ENCODE data around the gene DHRS7. TPM values are rescaled to one million over a fixed set of nuclear protein-coding genes. Genes with fewer than 3 reads are reported as not detected.

DHRS7 gene
- total RNA-seq, 4 donors from 2014 or later = 151 to 245 (median 214) TPM

- intact Hi-C loops (cut with DNase I) = no loop called here
- TF ChIP-seq CTCF (IDR thresholded peaks at IDR 0.05) (no peak), POLR2A (IDR thresholded peaks at IDR 0.05) (no peak)
- no peaks in the 10 kb centered on the region for H3K27me3 ChIP-seq
- H3K36me3 ChIP-seq = no peaks in the 10 kb centered on the region
- H3K9me3 ChIP-seq = no peaks in the 10 kb centered on the region
- 96% methylated on average over 3 of the region's 3 CpGs for WGBS, 2 donors
- H3K4me3 ChIP-seq (replicated peaks in 1 of 3) = no peak overlapping the region
- H3K27ac ChIP-seq = no peak overlapping the region
- no peak for DNase-seq
- H3K4me1 ChIP-seq = no peaks in the 10 kb centered on the region
Measured at GRCh38 chr14:60134702-60135101, 30.5 kb downstream of the DHRS7 start.

- no peak for DNase-seq
- no peaks in the 10 kb centered on the region for H3K36me3 ChIP-seq
- no peak overlapping the region for H3K27ac ChIP-seq
- no peaks in the 10 kb centered on the region for H3K4me1 ChIP-seq
- H3K9me3 ChIP-seq = no peaks in the 10 kb centered on the region
- 91 to 96% methylated on average over 2 of the region's 2 CpGs for WGBS, 2 donors
- no peak overlapping the region for H3K4me3 ChIP-seq (replicated peaks in 1 of 3)
- intact Hi-C loops (cut with DNase I) = no loop called here
- H3K27me3 ChIP-seq = no peaks in the 10 kb centered on the region
- no peak for TF ChIP-seq CTCF (IDR thresholded peaks at IDR 0.05)
- no peak for TF ChIP-seq POLR2A (IDR thresholded peaks at IDR 0.05)
Measured at GRCh38 chr14:60133487-60133886, 31.7 kb downstream of the DHRS7 start.

GRCh38 chr14:60125918-60126317, 39.3 kb downstream of the DHRS7 start:
- Histone ChIP-seq H3K27me3 (no peaks in the 10 kb centered on the region), H3K27ac (no peak overlapping the region), H3K4me3 (replicated peaks in 1 of 3) (no peak overlapping the region), H3K36me3 (peaks cover 38 to 41% of the 10 kb centered on the region in 2 donors), H3K4me1 (no peaks in the 10 kb centered on the region), H3K9me3 (no peaks in the 10 kb centered on the region)
- DNase-seq = no peak
- intact Hi-C loops (cut with DNase I) = no loop called here
- TF ChIP-seq POLR2A (IDR thresholded peaks at IDR 0.05) (no peak), CTCF (IDR thresholded peaks at IDR 0.05) (no peak)

- no peaks in the 10 kb centered on the region for H3K27me3 ChIP-seq
- no peak for DNase-seq
- WGBS, 2 donors = 83 to 89% methylated on average over 4 of the region's 4 CpGs
- H3K27ac ChIP-seq = no peak overlapping the region
- no peaks in the 10 kb centered on the region for H3K9me3 ChIP-seq
- H3K4me3 ChIP-seq (replicated peaks in 1 of 3) = no peak overlapping the region
- H3K36me3 ChIP-seq = peaks cover 0 to 26% of the 10 kb centered on the region in 2 donors
- intact Hi-C loops (cut with DNase I) = no loop called here
- H3K4me1 ChIP-seq = no peaks in the 10 kb centered on the region
- TF ChIP-seq POLR2A (IDR thresholded peaks at IDR 0.05) = no peak
- no peak for TF ChIP-seq CTCF (IDR thresholded peaks at IDR 0.05)
Measured at GRCh38 chr14:60116181-60116580, 49.0 kb downstream of the DHRS7 start.

GRCh38 chr14:60114881-60115280, 50.3 kb downstream of the DHRS7 start:
- intact Hi-C loops (cut with DNase I) = no loop called here
- Histone ChIP-seq H3K27me3 (no peaks in the 10 kb centered on the region), H3K9me3 (no peaks in the 10 kb centered on the region), H3K27ac (no peak overlapping the region), H3K4me1 (no peaks in the 10 kb centered on the region), H3K36me3 (peaks cover 0 to 26% of the 10 kb centered on the region in 2 donors), H3K4me3 (replicated peaks in 1 of 3) (no peak overlapping the region)
- WGBS, 2 donors = 0% methylated on average over 1 of the region's 1 CpG
- TF ChIP-seq CTCF (IDR thresholded peaks at IDR 0.05) (no peak), POLR2A (IDR thresholded peaks at IDR 0.05) (no peak)
- DNase-seq = no peak
